Measurements from ENCODE around the gene CHI3L1. TPM values are rescaled to one million over a fixed set of nuclear protein-coding genes. Genes with fewer than 3 reads are reported as not detected.

Gene CHI3L1
- total RNA-seq, 1 experiment from 2014 or later, result 0.75 TPM

DNA sequence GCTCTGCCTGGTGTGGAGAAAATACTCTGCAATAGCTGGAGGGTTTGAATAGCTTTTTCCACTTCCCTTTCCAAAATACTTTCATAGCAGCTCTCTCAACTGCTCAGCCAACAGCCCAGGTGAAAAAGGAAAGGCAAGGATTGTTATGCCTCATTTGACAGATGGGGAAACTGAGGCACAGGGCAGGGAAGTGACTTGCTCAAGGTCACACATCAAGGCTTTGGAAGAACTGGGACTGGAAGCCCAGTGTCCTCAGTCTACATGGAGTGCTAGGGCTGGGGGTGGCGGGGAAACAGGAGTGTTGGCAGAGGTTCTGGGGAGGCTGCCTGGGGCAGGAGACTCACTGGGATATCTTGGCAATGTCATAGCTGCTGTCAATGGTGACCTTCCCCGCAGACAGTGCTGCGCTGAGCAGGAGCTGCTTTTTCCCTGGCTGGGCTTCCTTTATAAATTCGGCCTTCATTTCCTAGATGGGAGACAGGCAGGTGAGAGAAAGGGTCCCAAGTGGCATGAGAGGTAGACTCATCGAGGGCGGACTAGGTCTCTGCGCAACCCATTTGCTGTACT, 4.0 kb downstream of the CHI3L1 start:
- peaks cover 3% of the 10 kb centered on the region for H3K27me3 Mint-ChIP-seq (ENCODE audit: insufficient read depth, unreplicated experiment)

DNA sequence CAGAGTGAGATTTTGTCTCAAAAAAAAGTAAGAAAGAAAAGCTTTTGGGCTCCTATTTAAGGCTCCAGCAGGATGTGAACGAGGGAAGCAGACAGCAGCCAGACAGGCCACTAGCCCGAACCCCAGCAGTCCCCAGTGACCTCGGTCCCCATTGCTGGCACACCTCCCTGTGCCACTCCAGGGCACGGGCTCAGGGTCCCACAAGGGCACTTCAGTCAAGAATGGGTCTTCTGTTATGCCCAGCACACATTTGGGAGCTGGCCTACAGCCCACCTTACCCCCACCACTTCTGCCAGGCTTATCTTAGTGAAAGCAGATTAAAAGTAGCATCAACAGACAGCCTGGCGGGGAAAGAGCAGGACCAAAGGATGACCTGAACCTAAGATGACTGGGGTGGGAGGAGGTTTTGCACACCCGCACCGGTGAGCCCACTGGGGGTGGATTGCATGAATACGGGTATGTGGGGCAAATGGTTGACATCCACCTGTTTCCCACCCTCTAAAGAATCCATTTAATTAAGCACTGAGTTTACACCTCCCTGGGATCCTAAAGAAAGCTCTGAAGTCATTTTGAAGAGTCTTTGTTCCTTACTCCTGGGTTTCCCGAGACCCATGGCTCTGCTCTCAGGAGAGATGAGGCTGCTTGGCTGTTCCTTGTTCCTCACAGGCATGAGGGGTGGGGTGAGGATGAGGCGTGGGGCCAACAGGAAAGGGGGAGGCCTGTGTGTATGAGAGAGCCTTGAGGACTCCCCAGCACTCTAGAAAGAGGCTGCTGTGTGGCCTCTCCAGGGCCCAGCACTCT, 4.7 kb downstream of the CHI3L1 start:
- TF ChIP-seq, protein P1, sequence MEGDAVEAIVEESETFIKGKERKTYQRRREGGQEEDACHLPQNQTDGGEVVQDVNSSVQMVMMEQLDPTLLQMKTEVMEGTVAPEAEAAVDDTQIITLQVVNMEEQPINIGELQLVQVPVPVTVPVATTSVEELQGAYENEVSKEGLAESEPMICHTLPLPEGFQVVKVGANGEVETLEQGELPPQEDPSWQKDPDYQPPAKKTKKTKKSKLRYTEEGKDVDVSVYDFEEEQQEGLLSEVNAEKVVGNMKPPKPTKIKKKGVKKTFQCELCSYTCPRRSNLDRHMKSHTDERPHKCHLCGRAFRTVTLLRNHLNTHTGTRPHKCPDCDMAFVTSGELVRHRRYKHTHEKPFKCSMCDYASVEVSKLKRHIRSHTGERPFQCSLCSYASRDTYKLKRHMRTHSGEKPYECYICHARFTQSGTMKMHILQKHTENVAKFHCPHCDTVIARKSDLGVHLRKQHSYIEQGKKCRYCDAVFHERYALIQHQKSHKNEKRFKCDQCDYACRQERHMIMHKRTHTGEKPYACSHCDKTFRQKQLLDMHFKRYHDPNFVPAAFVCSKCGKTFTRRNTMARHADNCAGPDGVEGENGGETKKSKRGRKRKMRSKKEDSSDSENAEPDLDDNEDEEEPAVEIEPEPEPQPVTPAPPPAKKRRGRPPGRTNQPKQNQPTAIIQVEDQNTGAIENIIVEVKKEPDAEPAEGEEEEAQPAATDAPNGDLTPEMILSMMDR (IDR thresholded peaks at IDR 0.05; ENCODE audit: unreplicated experiment), result no peak
- ChIA-PET POLR2A (interaction anchor here (0.7 to 0.9 kb wide), 2 partner anchors 9 to 241 kb away, joined by 3 read pairs; no protein-coding TSS in a partner anchor), CTCF (interaction anchor here (0.6 to 2.8 kb wide), 8 partner anchors 9 to 1078 kb away, joined by 3 to 25 read pairs (median 4); no protein-coding TSS in a partner anchor)
- no peaks in the 10 kb centered on the region for H3K27me3 Mint-ChIP-seq (ENCODE audit: insufficient read depth, unreplicated experiment)
- BruUV-seq (replicated peaks), result no TSS peak
- no peak overlapping the region for H3K27ac Mint-ChIP-seq (ENCODE audit: low read depth, unreplicated experiment)
- no peak for DNase-seq (ENCODE audit: unreplicated experiment)
- H3K4me1 Mint-ChIP-seq (ENCODE audit: insufficient read depth, unreplicated experiment), result peaks cover 10% of the 10 kb centered on the region
- H3K9me3 Mint-ChIP-seq (ENCODE audit: unreplicated experiment), result no peaks in the 10 kb centered on the region
- H3K4me3 Mint-ChIP-seq (ENCODE audit: unreplicated experiment), result no peak overlapping the region
- intact Hi-C loops (cut with micrococcal nuclease), result no loop called here
- H3K36me3 Mint-ChIP-seq (ENCODE audit: insufficient read depth, unreplicated experiment), result no peaks in the 10 kb centered on the region

More for the DNA sequence above, 4.0 kb downstream of the CHI3L1 start:
- H3K36me3 Mint-ChIP-seq (ENCODE audit: insufficient read depth, unreplicated experiment), result no peaks in the 10 kb centered on the region
- BruUV-seq (replicated peaks), result no TSS peak
- intact Hi-C loops (cut with micrococcal nuclease), result no loop called here
- H3K4me1 Mint-ChIP-seq (ENCODE audit: insufficient read depth, unreplicated experiment), result peaks cover 13% of the 10 kb centered on the region
- no peak overlapping the region for H3K27ac Mint-ChIP-seq (ENCODE audit: low read depth, unreplicated experiment)
- ChIA-PET CTCF (interaction anchor here (0.6 to 2.8 kb wide), 5 partner anchors 10 to 417 kb away, joined by 3 to 25 read pairs (median 5); no protein-coding TSS in a partner anchor), POLR2A (interaction anchor here (0.9 kb wide), 1 partner anchor 10 kb away, joined by 3 read pairs; no protein-coding TSS in a partner anchor)
- H3K9me3 Mint-ChIP-seq (ENCODE audit: unreplicated experiment), result no peaks in the 10 kb centered on the region
- no peak overlapping the region for H3K4me3 Mint-ChIP-seq (ENCODE audit: unreplicated experiment)
- TF ChIP-seq, protein P1 (IDR thresholded peaks at IDR 0.05; ENCODE audit: unreplicated experiment), result no peak
- no peak for DNase-seq (ENCODE audit: unreplicated experiment)

DNA sequence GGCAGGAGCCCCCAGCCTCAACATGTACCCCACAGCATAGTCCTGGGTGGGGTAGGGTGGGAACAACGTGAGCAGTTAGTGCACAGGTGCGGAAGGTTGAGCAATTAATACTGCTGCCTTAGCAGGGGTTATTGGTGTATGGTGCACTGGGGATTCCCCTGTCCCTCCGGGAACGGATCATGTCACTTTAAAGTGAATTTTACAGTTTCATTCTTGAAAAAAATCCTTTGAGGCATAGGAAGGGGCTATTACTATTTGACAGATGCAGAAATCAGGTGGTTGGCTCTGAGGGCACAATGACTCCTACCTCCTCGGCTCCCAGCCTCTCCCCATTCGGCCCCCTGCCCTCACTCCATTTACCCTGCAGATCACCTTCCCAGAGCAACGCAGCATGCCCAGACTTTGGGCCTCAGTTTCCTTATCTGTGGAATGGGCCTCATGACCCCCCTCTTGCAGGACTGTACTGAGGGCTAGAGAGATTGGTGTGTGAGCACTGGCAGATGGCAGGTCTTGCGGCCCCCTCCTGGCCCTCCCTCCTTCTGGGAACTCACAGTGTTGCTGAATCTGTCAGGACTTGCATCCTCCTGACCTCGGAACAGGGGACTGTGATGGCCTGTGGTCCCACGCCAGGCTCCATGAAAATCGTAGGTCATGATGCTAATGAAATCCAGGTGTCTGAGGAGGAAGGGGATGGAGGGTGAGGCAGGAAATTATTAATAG, 5.7 kb downstream of the CHI3L1 start:
- POLR2A ChIA-PET, result no interaction called here
- Mint-ChIP-seq H3K27ac (ENCODE audit: low read depth, unreplicated experiment) (no peak overlapping the region), H3K4me3 (ENCODE audit: unreplicated experiment) (no peak overlapping the region), H3K9me3 (ENCODE audit: unreplicated experiment) (no peaks in the 10 kb centered on the region), H3K4me1 (ENCODE audit: insufficient read depth, unreplicated experiment) (no peaks in the 10 kb centered on the region), H3K36me3 (ENCODE audit: insufficient read depth, unreplicated experiment) (no peaks in the 10 kb centered on the region), H3K27me3 (ENCODE audit: insufficient read depth, unreplicated experiment) (no peaks in the 10 kb centered on the region)
- intact Hi-C loops (cut with micrococcal nuclease), result no loop called here
- CTCF ChIA-PET, result interaction anchor here (0.6 to 15.6 kb wide), 5 partner anchors 8 to 1079 kb away, joined by 3 to 334 read pairs (median 8); no protein-coding TSS in a partner anchor
- BruUV-seq (replicated peaks), result no TSS peak
- TF ChIP-seq, protein P1 (IDR thresholded peaks at IDR 0.05; ENCODE audit: unreplicated experiment), result no peak
- no peak for DNase-seq (ENCODE audit: unreplicated experiment)

DNA sequence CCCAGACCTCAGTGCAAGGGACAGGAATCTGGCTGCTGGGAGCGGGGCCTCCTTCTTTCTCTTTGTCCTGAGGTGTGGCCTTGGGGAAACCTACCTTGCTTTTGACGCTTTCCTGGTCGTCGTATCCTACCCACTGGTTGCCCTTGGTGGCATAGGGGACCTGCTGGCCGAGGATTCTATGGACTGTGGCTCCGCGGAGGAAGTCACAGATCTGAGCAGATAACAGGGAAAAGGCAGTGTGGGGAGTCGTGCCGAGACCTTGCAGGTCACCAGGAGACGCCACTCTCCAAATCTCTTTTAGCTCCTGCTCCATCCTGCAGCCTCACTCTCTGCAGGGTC, 6.9 kb downstream of the CHI3L1 start:
- CTCF ChIA-PET, result interaction anchor here (0.6 to 15.6 kb wide), 4 partner anchors 11 to 135 kb away, joined by 3 to 334 read pairs (median 9); no protein-coding TSS in a partner anchor
- BruUV-seq (replicated peaks), result no TSS peak
- Mint-ChIP-seq H3K4me1 (ENCODE audit: insufficient read depth, unreplicated experiment) (no peaks in the 10 kb centered on the region), H3K27me3 (ENCODE audit: insufficient read depth, unreplicated experiment) (peaks cover 8% of the 10 kb centered on the region), H3K36me3 (ENCODE audit: insufficient read depth, unreplicated experiment) (no peaks in the 10 kb centered on the region), H3K9me3 (ENCODE audit: unreplicated experiment) (no peaks in the 10 kb centered on the region), H3K27ac (ENCODE audit: low read depth, unreplicated experiment) (no peak overlapping the region), H3K4me3 (ENCODE audit: unreplicated experiment) (no peak overlapping the region)
- TF ChIP-seq, protein P1 (IDR thresholded peaks at IDR 0.05; ENCODE audit: unreplicated experiment), result no peak
- intact Hi-C loops (cut with micrococcal nuclease), result no loop called here
- no peak for DNase-seq (ENCODE audit: unreplicated experiment)
- POLR2A ChIA-PET, result no interaction called here

Measured in MCF 10A (cell line).